Keratinocyte (primary cell): ENCODE results near the gene PSMD8. TPM values are rescaled to one million over a fixed set of nuclear protein-coding genes. Genes with fewer than 3 reads are reported as not detected.

Experiments
- DNase-seq: peaks from one replicate; pipeline ENCODE4 v3.0.0-alpha.2; 2011; ENCODE audit warnings: low read depth, missing footprints, low spot score
- FAIRE-seq: peaks from 2 replicates; lab custom pipeline; 2011; peaks lifted over from hg19 to GRCh38; lab: Jason Lieb, UNC
- H2AFZ ChIP-seq: 2 replicates; pipeline ENCODE4 v1.6.0; 2012; ENCODE audit warnings: low read length, control low read depth, inconsistent platforms; ENCODE audit not compliant: control insufficient read depth
- H3K27ac ChIP-seq: 2 replicates; pipeline ENCODE4 v1.5.1; 2011; ENCODE audit warnings: low read length; ENCODE audit not compliant: control insufficient read depth, insufficient read depth
- H3K27me3 ChIP-seq: 3 replicates; pipeline ENCODE4 v1.6.0; 2011; ENCODE audit warnings: low read length; ENCODE audit not compliant: control insufficient read depth, insufficient read depth; ENCODE audit errors: extremely low read depth
- H3K36me3 ChIP-seq, 2 experiments: 2 replicates in 1 of 2; 3 replicates in 1 of 2; pipeline ENCODE4 v1.5.1; 2011; ENCODE audit warnings: low read length in 2 of 2, mild to moderate bottlenecking in 1 of 2; ENCODE audit not compliant: control insufficient read depth in 2 of 2, insufficient read depth in 2 of 2; ENCODE audit errors: extremely low read depth in 1 of 2
- H3K4me1 ChIP-seq: 3 replicates; pipeline ENCODE4 v1.5.1; 2011; ENCODE audit warnings: low read length; ENCODE audit not compliant: control insufficient read depth, insufficient read depth; ENCODE audit errors: extremely low read depth
- H3K4me2 ChIP-seq: 3 replicates; pipeline ENCODE4 v1.6.0; 2011; ENCODE audit warnings: low read depth, low read length; ENCODE audit not compliant: control insufficient read depth, insufficient read depth; ENCODE audit errors: extremely low read depth
- H3K4me3 ChIP-seq, 3 experiments: fragments of 200-600 bp in 1 of 3; sonication (generic) in 1 of 3; 2 replicates in 2 of 3; 3 replicates in 1 of 3; pipeline ENCODE4 v1.5.1; 2011 to 2016; ENCODE audit warnings: low read length in 3 of 3, mild to moderate bottlenecking in 3 of 3, control low read depth in 2 of 3, inconsistent platforms in 1 of 3, low read depth in 1 of 3, mixed read lengths in 1 of 3, mixed run types in 1 of 3, moderate library complexity in 1 of 3; ENCODE audit not compliant: control insufficient read depth in 2 of 3, insufficient read depth in 2 of 3; ENCODE audit errors: extremely low read depth in 1 of 3
- H3K79me2 ChIP-seq: 2 replicates; pipeline ENCODE4 v1.6.0; 2012; ENCODE audit warnings: low read length; ENCODE audit not compliant: control insufficient read depth, insufficient read depth
- H3K9ac ChIP-seq: 3 replicates; pipeline ENCODE4 v1.6.0; 2011; ENCODE audit warnings: low read length; ENCODE audit not compliant: control insufficient read depth, insufficient read depth; ENCODE audit errors: extremely low read depth
- H3K9me1 ChIP-seq: 3 replicates; pipeline ENCODE4 v1.6.0; 2011; ENCODE audit warnings: low read length; ENCODE audit not compliant: control insufficient read depth, insufficient read depth; ENCODE audit errors: extremely low read depth
- H3K9me3 ChIP-seq: 2 replicates; pipeline ENCODE4 v1.5.1; 2012; ENCODE audit warnings: low read depth, low read length; ENCODE audit not compliant: control insufficient read depth
- H4K20me1 ChIP-seq: 3 replicates; pipeline ENCODE4 v1.6.0; 2011; ENCODE audit warnings: low read length; ENCODE audit not compliant: control insufficient read depth, insufficient read depth; ENCODE audit errors: extremely low read depth
- CTCF ChIP-seq, 3 experiments: IDR thresholded peaks in 1 of 3; conservative IDR thresholded peaks in 1 of 3; optimal IDR thresholded peaks in 1 of 3; 2 replicates in 2 of 3; 3 replicates in 1 of 3; pipeline versions ENCODE3 to v1.5.1; 2011; ENCODE audit warnings: low read length in 3 of 3, mild to moderate bottlenecking in 3 of 3, moderate library complexity in 2 of 3, control low read depth in 1 of 3, inconsistent platforms in 1 of 3; ENCODE audit not compliant: insufficient read depth in 2 of 3; ENCODE audit errors: extremely low read depth in 1 of 3
- EZH2 ChIP-seq: IDR thresholded peaks from one replicate; pipeline ENCODE4 v1.6.1; 2012; ENCODE audit warnings: inconsistent platforms, mild to moderate bottlenecking, low read length, moderate library complexity
- dilution Hi-C: fragments of 300-500 bp; cut with MboI; formaldehyde crosslinking; loops from one replicate; pipeline ENCODE4 v1.7.0; 2020; ENCODE audit warnings: low sequenced_read_pairs; ENCODE audit not compliant: extremely low pct_ligation_motif_present
- polyA plus RNA-seq, 5 experiments: library from polyadenylated mRNA; depleted of rRNA in 3 of 5; stranded (reverse) in 3 of 5; stranded (forward) in 1 of 5; unstranded in 1 of 5; fragments of >200 nt; gene quantifications; 1 replicate in 1 of 5; 2 replicates in 3 of 5; 3 replicates in 1 of 5; pipeline versions ENCODE4 v1.2.1 to v1.2.3, GENCODE V29; 2011 to 2012; ENCODE audit warnings: missing spikeins in 2 of 5, low read depth in 1 of 5, low replicate concordance in 1 of 5

The PSMD8 gene
- polyA plus RNA-seq, 1 donor (not counting 4 experiments of a cell fraction or from before 2014, with no cell fraction given) = 346 TPM

GRCh38 chr19:38429055-38429810 lies 54.9 kb downstream of the PSMD8 start:
- no peak for FAIRE-seq
- Histone ChIP-seq H3K79me2 (no peaks in the 10 kb centered on the region), H3K27ac (no peak overlapping the region), H3K9ac (no peak overlapping the region), H3K9me1 (no peaks in the 10 kb centered on the region), H3K9me3 (no peaks in the 10 kb centered on the region), H3K36me3 (no peaks in the 10 kb centered on the region), H3K27me3 (peaks cover 10% of the 10 kb centered on the region), H3K4me2 (no peak overlapping the region), H3K4me3 (no peak overlapping the region), H3K4me1 (no peaks in the 10 kb centered on the region), H4K20me1 (no peaks in the 10 kb centered on the region), H2AFZ (no peak overlapping the region)
- TF ChIP-seq CTCF (optimal IDR thresholded peaks at IDR 0.05 in 1 of 3, IDR thresholded peaks at IDR 0.05 in 1 of 3, conservative IDR thresholded peaks at IDR 0.05 in 1 of 3; ENCODE audit: extremely low read depth in 1 of 3, insufficient read depth in 2 of 3, low read length in 3 of 3) (no peak), EZH2 (no peak)
- dilution Hi-C loops = no loop called here
- no peak for DNase-seq

GRCh38 chr19:38429811-38430156 lies 55.4 kb downstream of the PSMD8 start:
- FAIRE-seq (no peak), DNase-seq (no peak)
- no peaks in the 10 kb centered on the region for H3K36me3 ChIP-seq
- H3K27ac ChIP-seq = no peak overlapping the region
- H2AFZ ChIP-seq = no peak overlapping the region
- TF ChIP-seq CTCF (optimal IDR thresholded peaks at IDR 0.05 in 1 of 3, IDR thresholded peaks at IDR 0.05 in 1 of 3, conservative IDR thresholded peaks at IDR 0.05 in 1 of 3; ENCODE audit: extremely low read depth in 1 of 3, insufficient read depth in 2 of 3, low read length in 3 of 3) (no peak), EZH2 (no peak)
- dilution Hi-C loops = no loop called here
- no peaks in the 10 kb centered on the region for H3K79me2 ChIP-seq
- H3K9ac ChIP-seq = no peak overlapping the region
- H3K4me1 ChIP-seq = no peaks in the 10 kb centered on the region
- H3K9me1 ChIP-seq = no peaks in the 10 kb centered on the region
- H3K27me3 ChIP-seq = peaks cover 14% of the 10 kb centered on the region
- H3K9me3 ChIP-seq = no peaks in the 10 kb centered on the region
- H3K4me3 ChIP-seq = no peak overlapping the region
- no peaks in the 10 kb centered on the region for H4K20me1 ChIP-seq
- H3K4me2 ChIP-seq = no peak overlapping the region
